ENCODE results near the gene ASXL2.
"Not testable (repeated sequence)": the region's sequence is repeated elsewhere in the genome, so short reads cannot be mapped to it uniquely, and the experiment has no call there.

ASXL2 gene
- total RNA-seq, result 58.6 to 105 (median 74.8) reads per million in 3 donors

- no peaks in the 10 kb centered on the region for H3K4me1 ChIP-seq (ENCODE audit: control insufficient read depth, insufficient read depth, low read length, poor library complexity, severe bottlenecking)
- peak within 1 kb of the TSS; percentile 96 for H3K27ac ChIP-seq (ENCODE audit: insufficient read depth, low read length, poor library complexity, severe bottlenecking)
- no peaks in the 10 kb centered on the region for H3K9me3 ChIP-seq (ENCODE audit: control insufficient read depth, low read length)
- peak; percentile 93 to 96 (median 96) for DNase-seq
- H3K27me3 ChIP-seq (replicated peaks; ENCODE audit: control insufficient read depth, insufficient read depth, low read length, poor library complexity, severe bottlenecking), result no peaks in the 10 kb centered on the region
- peak within 1 kb of the TSS; percentile 98 for H3K4me3 ChIP-seq (ENCODE audit: insufficient read depth, low read depth, low read length, poor library complexity, severe bottlenecking)
- no peaks in the 10 kb centered on the region for H3K36me3 ChIP-seq (ENCODE audit: control insufficient read depth, insufficient read depth, low read length)
Observed at GRCh38 chr2:25878361-25879132, at the start of gene ASXL2. Gene ASXL2, minus strand, starts transcription at chr2:25878487. Its CDS starts 265 bp downstream, at chr2:25878222.

- Histone ChIP-seq H3K36me3 (ENCODE audit: control insufficient read depth, insufficient read depth, low read length) (no peaks in the 10 kb centered on the region), H3K27ac (ENCODE audit: insufficient read depth, low read length, poor library complexity, severe bottlenecking) (no peak overlapping the region), H3K27me3 (replicated peaks; ENCODE audit: control insufficient read depth, insufficient read depth, low read length, poor library complexity, severe bottlenecking) (no peaks in the 10 kb centered on the region), H3K4me1 (ENCODE audit: control insufficient read depth, insufficient read depth, low read length, poor library complexity, severe bottlenecking) (no peaks in the 10 kb centered on the region), H3K9me3 (ENCODE audit: control insufficient read depth, low read length) (no peaks in the 10 kb centered on the region), H3K4me3 (ENCODE audit: insufficient read depth, low read depth, low read length, poor library complexity, severe bottlenecking) (no peak overlapping the region)
- DNase-seq, result no peak
Observed at GRCh38 chr2:25926984-25927756, 48.9 kb upstream of the ASXL2 start.

GRCh38 chr2:25922501-25922900, 44.2 kb upstream of the ASXL2 start:
- DNase-seq, result no peak
- H3K4me3 ChIP-seq (ENCODE audit: insufficient read depth, low read depth, low read length, poor library complexity, severe bottlenecking), result no peak overlapping the region
- H3K27ac ChIP-seq (ENCODE audit: insufficient read depth, low read length, poor library complexity, severe bottlenecking), result no peak overlapping the region
- no peaks in the 10 kb centered on the region for H3K4me1 ChIP-seq (ENCODE audit: control insufficient read depth, insufficient read depth, low read length, poor library complexity, severe bottlenecking)
- H3K9me3 ChIP-seq (ENCODE audit: control insufficient read depth, low read length), result no peaks in the 10 kb centered on the region
- no peaks in the 10 kb centered on the region for H3K36me3 ChIP-seq (ENCODE audit: control insufficient read depth, insufficient read depth, low read length)
- no peaks in the 10 kb centered on the region for H3K27me3 ChIP-seq (replicated peaks; ENCODE audit: control insufficient read depth, insufficient read depth, low read length, poor library complexity, severe bottlenecking)

DNA sequence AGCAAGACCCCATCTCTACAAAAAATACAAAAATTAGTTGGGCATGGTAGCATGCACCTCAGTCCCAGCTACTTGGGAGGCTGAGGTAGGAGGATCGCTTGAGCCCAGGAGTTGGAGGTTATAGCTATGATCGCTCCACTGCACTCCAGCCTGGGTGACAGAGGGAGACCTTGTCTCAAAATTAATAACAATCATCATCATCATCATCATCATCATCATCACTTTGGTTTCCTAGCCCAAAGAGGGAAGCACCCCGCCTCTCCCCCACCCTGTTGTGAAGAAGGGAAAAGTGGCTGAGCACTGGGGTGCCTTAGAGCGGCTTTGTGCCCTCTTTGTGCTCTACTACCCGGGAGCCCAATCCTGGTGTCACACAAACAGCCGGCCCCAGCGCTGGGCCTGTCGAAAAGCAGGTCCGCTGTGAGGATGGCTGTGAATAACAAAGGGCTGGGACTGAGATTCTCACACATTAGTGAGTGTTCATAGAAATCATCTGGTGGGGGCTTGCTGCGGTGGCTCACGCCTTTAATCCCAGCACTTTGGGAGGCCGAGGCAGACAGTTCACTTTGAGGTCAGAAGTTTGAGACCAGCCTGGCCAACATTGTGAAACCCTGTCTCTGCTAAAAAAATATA, 42.6 kb upstream of the ASXL2 start:
- Histone ChIP-seq H3K4me1 (ENCODE audit: control insufficient read depth, insufficient read depth, low read length, poor library complexity, severe bottlenecking) (no peaks in the 10 kb centered on the region), H3K27ac (ENCODE audit: insufficient read depth, low read length, poor library complexity, severe bottlenecking) (no peak overlapping the region), H3K36me3 (ENCODE audit: control insufficient read depth, insufficient read depth, low read length) (no peaks in the 10 kb centered on the region), H3K9me3 (ENCODE audit: control insufficient read depth, low read length) (no peaks in the 10 kb centered on the region), H3K4me3 (ENCODE audit: insufficient read depth, low read depth, low read length, poor library complexity, severe bottlenecking) (no peak overlapping the region), H3K27me3 (replicated peaks; ENCODE audit: control insufficient read depth, insufficient read depth, low read length, poor library complexity, severe bottlenecking) (no peaks in the 10 kb centered on the region)
- no peak for DNase-seq

- no peak overlapping the region for H3K4me3 ChIP-seq (ENCODE audit: insufficient read depth, low read depth, low read length, poor library complexity, severe bottlenecking)
- H3K27me3 ChIP-seq (replicated peaks; ENCODE audit: control insufficient read depth, insufficient read depth, low read length, poor library complexity, severe bottlenecking), result no peaks in the 10 kb centered on the region
- no peaks in the 10 kb centered on the region for H3K36me3 ChIP-seq (ENCODE audit: control insufficient read depth, insufficient read depth, low read length)
- no peaks in the 10 kb centered on the region for H3K4me1 ChIP-seq (ENCODE audit: control insufficient read depth, insufficient read depth, low read length, poor library complexity, severe bottlenecking)
- H3K9me3 ChIP-seq (ENCODE audit: control insufficient read depth, low read length), result no peaks in the 10 kb centered on the region
- no peak for DNase-seq
- no peak overlapping the region for H3K27ac ChIP-seq (ENCODE audit: insufficient read depth, low read length, poor library complexity, severe bottlenecking)
Observed at GRCh38 chr2:25920336-25920735, 42.0 kb upstream of the ASXL2 start.

GRCh38 chr2:25917832-25918231, 39.5 kb upstream of the ASXL2 start:
- H3K27me3 ChIP-seq (replicated peaks; ENCODE audit: control insufficient read depth, insufficient read depth, low read length, poor library complexity, severe bottlenecking), result no peaks in the 10 kb centered on the region
- H3K4me1 ChIP-seq (ENCODE audit: control insufficient read depth, insufficient read depth, low read length, poor library complexity, severe bottlenecking), result no peaks in the 10 kb centered on the region

GRCh38 chr2:25917411-25917810, 39.1 kb upstream of the ASXL2 start:
- not testable (repeated sequence) for H3K4me1 ChIP-seq (ENCODE audit: control insufficient read depth, insufficient read depth, low read length, poor library complexity, severe bottlenecking); H3K9me3 ChIP-seq (ENCODE audit: control insufficient read depth, low read length); H3K4me3 ChIP-seq (ENCODE audit: insufficient read depth, low read depth, low read length, poor library complexity, severe bottlenecking); DNase-seq; H3K36me3 ChIP-seq (ENCODE audit: control insufficient read depth, insufficient read depth, low read length); H3K27ac ChIP-seq (ENCODE audit: insufficient read depth, low read length, poor library complexity, severe bottlenecking); H3K27me3 ChIP-seq (replicated peaks; ENCODE audit: control insufficient read depth, insufficient read depth, low read length, poor library complexity, severe bottlenecking)

More at GRCh38 chr2:25917832-25918231, 39.5 kb upstream of the ASXL2 start:
- no peaks in the 10 kb centered on the region for H3K36me3 ChIP-seq (ENCODE audit: control insufficient read depth, insufficient read depth, low read length)
- DNase-seq, result no peak
- no peaks in the 10 kb centered on the region for H3K9me3 ChIP-seq (ENCODE audit: control insufficient read depth, low read length)
- no peak overlapping the region for H3K4me3 ChIP-seq (ENCODE audit: insufficient read depth, low read depth, low read length, poor library complexity, severe bottlenecking)
- no peak overlapping the region for H3K27ac ChIP-seq (ENCODE audit: insufficient read depth, low read length, poor library complexity, severe bottlenecking)

- H3K27me3 ChIP-seq (replicated peaks; ENCODE audit: control insufficient read depth, insufficient read depth, low read length, poor library complexity, severe bottlenecking); H3K36me3 ChIP-seq (ENCODE audit: control insufficient read depth, insufficient read depth, low read length); H3K9me3 ChIP-seq (ENCODE audit: control insufficient read depth, low read length); H3K27ac ChIP-seq (ENCODE audit: insufficient read depth, low read length, poor library complexity, severe bottlenecking); H3K4me1 ChIP-seq (ENCODE audit: control insufficient read depth, insufficient read depth, low read length, poor library complexity, severe bottlenecking): not testable (repeated sequence)
- peak in 1 of 3 donors; percentile 4 for DNase-seq
- H3K4me3 ChIP-seq (ENCODE audit: insufficient read depth, low read depth, low read length, poor library complexity, severe bottlenecking), result peak overlapping the region; percentile 31
Observed at GRCh38 chr2:25915944-25916772, 37.9 kb upstream of the ASXL2 start.

DNA sequence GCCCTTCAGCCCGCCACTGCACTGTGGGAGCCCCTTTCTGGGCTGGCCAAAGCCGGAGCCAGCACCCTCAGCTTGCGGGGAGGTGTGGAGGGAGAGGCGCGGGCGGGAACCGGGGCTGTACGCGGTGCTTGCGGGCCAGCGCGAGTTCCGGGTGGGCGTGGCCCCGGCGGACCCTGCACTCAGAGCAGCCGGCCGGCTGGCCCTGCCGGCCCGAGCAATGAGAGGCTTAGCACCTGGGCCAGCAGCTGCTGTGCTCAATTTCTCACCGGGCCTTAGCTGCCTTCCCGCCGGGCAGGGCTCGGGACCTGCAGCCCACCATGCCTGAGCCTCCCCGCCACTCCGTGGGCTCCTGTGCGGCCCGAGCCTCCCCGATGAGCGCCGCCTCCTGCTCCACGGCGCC, 37.1 kb upstream of the ASXL2 start:
- DNase-seq; H3K36me3 ChIP-seq (ENCODE audit: control insufficient read depth, insufficient read depth, low read length); H3K27ac ChIP-seq (ENCODE audit: insufficient read depth, low read length, poor library complexity, severe bottlenecking); H3K4me3 ChIP-seq (ENCODE audit: insufficient read depth, low read depth, low read length, poor library complexity, severe bottlenecking); H3K9me3 ChIP-seq (ENCODE audit: control insufficient read depth, low read length); H3K27me3 ChIP-seq (replicated peaks; ENCODE audit: control insufficient read depth, insufficient read depth, low read length, poor library complexity, severe bottlenecking); H3K4me1 ChIP-seq (ENCODE audit: control insufficient read depth, insufficient read depth, low read length, poor library complexity, severe bottlenecking): not testable (repeated sequence)
